HEK293T (cell line): ENCODE data around the gene U2AF2.

Experiments
- ARNT ChIP-seq: fragments of 450-650 bp; IDR thresholded peaks from 2 replicates; pipeline ENCODE4 v1.6.1; 2017; ENCODE audit warnings: mild to moderate bottlenecking
- BHLHE40 ChIP-seq: fragments of 450-650 bp; IDR thresholded peaks from 2 replicates; pipeline ENCODE4 v1.6.1; 2016; ENCODE audit warnings: mild to moderate bottlenecking, moderate library complexity, borderline replicate concordance
- CTBP1 ChIP-seq: fragments of 450-650 bp; IDR thresholded peaks from 2 replicates; pipeline ENCODE4 v1.6.1; 2016; ENCODE audit warnings: borderline replicate concordance
- ELF4 ChIP-seq: fragments of 450-650 bp; IDR thresholded peaks from 2 replicates; pipeline ENCODE4 v1.6.1; 2017; ENCODE audit warnings: antibody characterized with exemption
- FOXA1 ChIP-seq: fragments of 450-650 bp; IDR thresholded peaks from 2 replicates; pipeline ENCODE4 v1.6.1; 2016; ENCODE audit warnings: mild to moderate bottlenecking
- L3MBTL2 ChIP-seq: fragments of 450-650 bp; conservative IDR thresholded peaks from 2 replicates; pipeline ENCODE4 v1.6.1; 2016; ENCODE audit warnings: mild to moderate bottlenecking
- NFRKB ChIP-seq: fragments of 450-650 bp; IDR thresholded peaks from 2 replicates; pipeline ENCODE4 v1.6.1; 2016; ENCODE audit warnings: mild to moderate bottlenecking, moderate library complexity
- SP1 ChIP-seq: fragments of 450-650 bp; IDR thresholded peaks from 2 replicates; pipeline ENCODE4 v1.6.1; 2017
- TARDBP ChIP-seq: fragments of 450-650 bp; IDR thresholded peaks from 2 replicates; pipeline ENCODE4 v1.6.1; 2016

GRCh38 chr19:55704494-55705245, 49.8 kb downstream of the U2AF2 start:
- TF ChIP-seq SP1 (no peak), FOXA1 (no peak), L3MBTL2 (no peak), TARDBP (no peak), NFRKB (no peak), BHLHE40 (no peak), ELF4 (no peak), ARNT (no peak), CTBP1 (no peak)
